B cell (primary cell): ENCODE data around the gene ZACN.
A peak's percentile ranks its signal among the peaks of the same experiment; 100 is the strongest.

Experiments used
- EZH2 ChIP-seq: IDR thresholded peaks from 2 replicates; pipeline ENCODE4 v1.6.1; 2012; ENCODE audit warnings: borderline replicate concordance, low read depth, mild to moderate bottlenecking, moderate library complexity, low read length; ENCODE audit not compliant: insufficient read depth, poor library complexity, severe bottlenecking
- TF ChIP-seq, protein P1 (sequence below): fragments of 200-600 bp; IDR thresholded peaks from one replicate; pipeline ENCODE4 v1.8.0; 2022; ENCODE audit warnings: antibody characterized with exemption, mild to moderate bottlenecking

GRCh38 chr17:76079956-76080767 lies 1.2 kb downstream of the ZACN start:
- TF ChIP-seq, protein P1, sequence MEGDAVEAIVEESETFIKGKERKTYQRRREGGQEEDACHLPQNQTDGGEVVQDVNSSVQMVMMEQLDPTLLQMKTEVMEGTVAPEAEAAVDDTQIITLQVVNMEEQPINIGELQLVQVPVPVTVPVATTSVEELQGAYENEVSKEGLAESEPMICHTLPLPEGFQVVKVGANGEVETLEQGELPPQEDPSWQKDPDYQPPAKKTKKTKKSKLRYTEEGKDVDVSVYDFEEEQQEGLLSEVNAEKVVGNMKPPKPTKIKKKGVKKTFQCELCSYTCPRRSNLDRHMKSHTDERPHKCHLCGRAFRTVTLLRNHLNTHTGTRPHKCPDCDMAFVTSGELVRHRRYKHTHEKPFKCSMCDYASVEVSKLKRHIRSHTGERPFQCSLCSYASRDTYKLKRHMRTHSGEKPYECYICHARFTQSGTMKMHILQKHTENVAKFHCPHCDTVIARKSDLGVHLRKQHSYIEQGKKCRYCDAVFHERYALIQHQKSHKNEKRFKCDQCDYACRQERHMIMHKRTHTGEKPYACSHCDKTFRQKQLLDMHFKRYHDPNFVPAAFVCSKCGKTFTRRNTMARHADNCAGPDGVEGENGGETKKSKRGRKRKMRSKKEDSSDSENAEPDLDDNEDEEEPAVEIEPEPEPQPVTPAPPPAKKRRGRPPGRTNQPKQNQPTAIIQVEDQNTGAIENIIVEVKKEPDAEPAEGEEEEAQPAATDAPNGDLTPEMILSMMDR, result peak; percentile 12
- TF ChIP-seq EZH2, result no peak
